NCI-H1694 (cell line): ENCODE measurements around the gene CPSF2.
"Not testable (repeated sequence)": the region's sequence is repeated elsewhere in the genome, so short reads cannot be mapped to it uniquely, and the experiment has no call there.

Experiments used
- DNase-seq: peaks from one replicate; lab custom pipeline; 2025; lab: John Stamatoyannopoulos, UW

CPSF2 gene

GRCh38 chr14:92160619-92161018 lies 38.9 kb downstream of the CPSF2 start:
- DNase-seq, result no peak

GRCh38 chr14:92161521-92161920 lies 39.8 kb downstream of the CPSF2 start:
- no peak for DNase-seq

DNA sequence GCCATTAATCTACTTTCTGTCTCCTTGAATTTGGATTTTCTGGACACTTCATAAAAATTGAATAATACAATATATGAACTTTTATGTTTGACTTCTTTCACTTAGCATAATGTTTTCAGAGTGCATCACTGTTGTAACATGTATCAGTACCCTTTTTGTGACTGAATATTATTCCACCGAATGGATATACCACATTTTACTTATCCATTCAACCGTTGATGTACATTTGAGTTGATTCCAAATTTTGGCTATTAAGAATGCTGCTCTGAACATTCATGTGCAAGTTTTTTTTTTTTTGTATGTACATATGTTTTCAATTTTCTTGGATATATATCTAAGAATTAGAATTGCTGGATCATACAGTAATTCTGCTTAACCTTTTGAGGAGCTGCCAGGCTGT lies 43.2 kb downstream of the CPSF2 start:
- no peak for DNase-seq

DNA sequence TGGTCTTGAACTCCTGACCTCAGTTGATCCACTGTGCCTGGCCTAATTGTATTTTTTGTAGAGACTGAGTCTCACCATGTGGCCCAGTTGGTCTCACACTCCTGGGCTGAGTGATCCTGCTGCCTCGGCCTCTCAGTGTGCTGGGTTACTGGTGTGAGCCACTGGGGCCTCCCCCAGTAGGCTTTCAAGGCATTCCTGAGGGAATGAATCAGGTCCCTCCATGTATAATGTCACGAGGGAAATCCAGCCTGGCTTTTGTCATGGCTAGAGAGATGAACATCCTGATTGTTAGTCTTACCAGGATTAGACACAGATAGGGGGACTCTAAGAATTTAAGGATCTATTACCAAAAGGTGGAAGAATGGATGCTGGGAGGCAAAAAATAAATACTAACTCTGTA lies 51.9 kb downstream of the CPSF2 start:
- DNase-seq, result no peak

DNA sequence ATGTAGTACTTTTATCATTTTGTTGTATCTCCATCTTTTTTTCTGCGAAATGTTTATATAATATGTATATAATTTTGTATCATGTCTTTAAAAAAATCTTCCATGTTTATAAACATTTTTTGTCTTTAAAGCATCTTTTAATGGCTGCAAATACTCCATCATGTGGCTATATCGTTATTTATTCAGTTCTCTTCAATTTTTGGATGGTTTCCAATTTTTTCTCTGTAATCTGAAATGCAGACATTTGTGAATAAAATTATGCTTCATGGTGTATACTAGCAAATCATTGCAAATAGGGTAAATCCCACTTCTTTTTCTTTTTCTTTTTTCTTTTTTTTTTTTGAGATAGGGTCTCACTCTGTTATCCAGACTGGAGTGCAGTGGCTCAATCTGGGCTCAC lies 54.0 kb downstream of the CPSF2 start:
- DNase-seq, result no peak

GRCh38 chr14:92176476-92176875 lies 54.7 kb downstream of the CPSF2 start:
- no peak for DNase-seq

DNA sequence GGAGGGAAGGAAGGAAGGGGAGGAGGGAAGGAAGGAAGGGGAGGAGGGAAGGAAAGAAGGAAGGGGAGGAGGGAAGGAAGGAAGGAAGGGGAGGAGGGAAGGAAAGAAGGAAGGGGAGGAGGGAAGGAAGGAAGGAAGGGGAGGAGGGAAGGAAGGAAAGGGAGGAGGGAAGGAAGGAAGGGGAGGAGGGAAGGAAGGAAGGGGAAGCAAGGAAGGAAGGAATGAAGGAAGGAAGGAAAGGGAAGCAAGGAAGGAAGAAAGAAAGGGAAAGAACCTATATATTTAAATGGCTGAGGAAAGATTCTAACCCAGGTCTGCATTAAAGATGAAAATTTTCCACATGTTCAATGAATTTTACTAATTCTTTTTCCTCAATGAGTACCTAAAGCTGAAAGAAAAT lies 57.4 kb downstream of the CPSF2 start:
- not testable (repeated sequence) for DNase-seq

DNA sequence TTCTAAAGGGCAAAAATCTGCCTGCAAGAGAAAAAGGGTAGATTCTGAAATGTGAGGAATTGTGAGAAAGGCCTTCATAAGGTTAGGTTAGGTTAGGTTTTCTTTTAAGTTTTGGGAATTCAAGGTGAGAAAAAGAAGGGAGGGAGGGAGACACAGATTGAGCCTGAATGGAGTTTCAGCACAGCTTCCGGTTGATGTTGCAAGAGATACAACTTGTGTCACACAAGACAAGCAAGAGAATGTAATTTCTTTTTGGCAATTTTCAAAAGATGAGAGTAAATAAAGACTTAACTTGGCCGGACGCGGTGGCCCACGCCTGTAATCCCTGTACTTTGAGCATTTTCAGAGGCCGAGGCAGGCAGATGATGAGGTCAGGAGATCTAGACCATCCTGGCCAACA lies 63.8 kb downstream of the CPSF2 start:
- DNase-seq, result no peak

- DNase-seq, result not testable (repeated sequence)
These were observed 65.8 kb downstream of the CPSF2 start for GRCh38 chr14:92187616-92188015.

DNA sequence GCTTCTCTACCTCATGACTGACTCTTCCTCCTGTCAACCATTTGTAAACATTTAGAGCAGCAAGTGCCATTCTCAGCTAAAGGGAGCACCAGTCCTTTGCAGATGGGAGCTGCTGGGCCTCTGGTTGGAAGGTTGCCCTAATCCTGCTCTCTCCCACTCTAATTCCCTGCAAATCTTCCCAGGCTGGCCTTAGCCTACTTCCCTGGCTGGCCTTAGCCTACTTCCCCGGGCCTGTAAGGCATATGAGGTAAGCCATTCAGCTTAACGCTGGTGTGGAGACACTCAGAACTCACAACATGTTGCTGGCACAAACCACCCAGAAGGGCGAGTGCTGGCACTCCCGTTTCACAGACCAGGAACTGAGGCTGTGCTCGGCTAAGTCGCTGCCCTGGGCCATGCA lies 69.0 kb downstream of the CPSF2 start:
- no peak for DNase-seq

DNA sequence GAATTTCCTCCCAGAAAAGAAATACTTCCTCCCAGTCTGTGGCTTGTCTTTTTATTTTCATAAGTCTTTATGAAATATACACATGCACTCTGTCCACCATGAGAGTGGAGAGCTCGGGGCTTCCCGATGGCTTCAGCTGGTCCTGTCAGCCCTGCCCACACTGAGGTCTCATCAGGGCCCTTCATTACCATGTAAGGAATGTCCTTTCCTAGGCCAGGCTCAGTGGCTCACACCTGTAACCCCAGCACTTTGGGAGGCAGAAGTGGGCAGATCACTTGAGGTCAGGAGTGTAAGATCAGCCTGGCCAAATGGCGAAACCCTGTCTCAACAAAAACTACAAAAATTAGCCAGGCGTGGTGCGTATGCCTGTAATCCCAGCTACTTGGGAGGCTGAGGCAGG lies 77.0 kb downstream of the CPSF2 start:
- no peak for DNase-seq

DNA sequence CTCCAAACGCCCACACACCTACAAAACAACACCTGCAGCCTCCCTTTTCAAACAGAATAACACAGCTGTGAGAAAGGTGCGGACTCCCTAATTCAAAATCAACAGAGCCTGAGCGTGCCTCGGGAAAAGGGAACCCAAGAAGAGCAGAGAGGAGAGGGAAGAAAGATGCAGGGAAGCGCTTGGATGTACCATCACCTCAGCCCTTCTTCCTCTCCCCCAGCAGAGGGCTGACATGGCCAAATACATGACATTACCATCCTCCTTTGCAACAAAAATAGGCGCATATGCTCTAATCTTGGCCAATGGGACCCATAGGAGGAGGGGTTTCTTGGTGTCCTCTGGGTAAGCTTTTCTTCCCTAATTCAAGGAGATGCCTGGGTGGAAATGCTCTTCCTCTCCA lies 78.0 kb downstream of the CPSF2 start:
- no peak for DNase-seq

DNA sequence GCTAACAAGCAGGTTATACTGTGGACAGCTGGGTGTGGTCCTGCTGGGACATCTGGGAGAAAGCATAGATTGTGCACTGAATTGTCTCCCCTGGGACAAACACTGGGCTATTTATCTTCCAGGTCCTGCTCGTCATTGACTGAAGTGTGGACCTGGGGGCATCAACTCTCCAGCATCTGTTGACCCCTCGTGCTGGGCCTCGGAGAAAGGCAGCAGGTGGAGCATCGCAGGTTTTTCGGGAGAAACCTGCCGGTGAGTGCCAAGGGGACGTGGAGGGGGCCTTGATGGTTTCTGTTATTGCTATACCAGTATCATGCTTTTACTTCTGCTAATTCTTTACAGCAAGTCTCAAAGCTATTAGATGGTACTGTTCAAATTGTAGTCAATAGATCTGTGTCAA lies 81.3 kb downstream of the CPSF2 start:
- DNase-seq, result no peak

GRCh38 chr14:92204792-92205191 lies 83.0 kb downstream of the CPSF2 start:
- no peak for DNase-seq

DNA sequence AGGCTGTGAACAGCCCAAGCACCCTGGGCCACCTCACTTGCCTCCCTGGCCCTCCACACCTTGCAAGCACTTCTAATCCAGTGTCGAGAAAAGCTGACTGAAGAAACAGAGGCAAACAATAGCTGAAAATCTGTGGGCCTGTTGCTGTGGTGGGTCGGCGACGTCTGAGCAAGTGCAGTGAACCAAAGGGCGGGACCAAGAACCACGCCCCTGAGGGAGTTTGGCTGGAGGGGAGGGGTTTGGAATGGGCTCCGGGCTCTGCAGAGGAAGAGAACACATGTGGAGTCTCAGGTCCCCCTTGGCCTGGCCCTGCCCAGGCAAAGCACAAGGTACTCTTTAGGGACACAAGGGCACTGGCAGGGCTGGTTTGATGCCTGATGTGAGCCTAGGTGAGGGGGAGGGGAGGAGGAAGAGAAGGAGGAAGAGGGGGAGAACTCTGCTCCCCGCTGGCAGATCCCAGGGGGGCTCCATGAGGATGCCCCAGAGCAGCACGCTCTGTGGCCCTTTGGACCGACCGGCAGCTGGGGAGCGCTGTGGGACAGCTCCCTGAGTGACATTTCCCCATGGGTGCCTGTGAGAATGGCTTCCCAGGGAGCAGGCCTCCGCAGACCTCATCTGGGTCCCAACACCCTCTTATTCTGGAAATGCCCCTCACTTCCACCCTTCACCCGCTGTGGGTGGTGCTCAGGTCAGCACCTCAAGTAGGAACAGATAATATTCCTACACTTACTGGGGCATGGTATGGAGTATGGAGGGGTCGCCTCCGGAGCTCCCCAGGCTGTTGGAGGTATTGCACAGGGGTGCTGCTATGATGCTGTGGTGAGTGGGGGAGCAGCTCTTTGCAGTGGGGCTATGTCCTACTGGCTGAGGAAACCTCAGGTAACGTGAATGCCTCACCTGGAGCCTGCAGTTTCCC lies 85.5 kb downstream of the CPSF2 start:
- no peak for DNase-seq

GRCh38 chr14:92207928-92208265 lies 86.1 kb downstream of the CPSF2 start:
- DNase-seq, result no peak

DNA sequence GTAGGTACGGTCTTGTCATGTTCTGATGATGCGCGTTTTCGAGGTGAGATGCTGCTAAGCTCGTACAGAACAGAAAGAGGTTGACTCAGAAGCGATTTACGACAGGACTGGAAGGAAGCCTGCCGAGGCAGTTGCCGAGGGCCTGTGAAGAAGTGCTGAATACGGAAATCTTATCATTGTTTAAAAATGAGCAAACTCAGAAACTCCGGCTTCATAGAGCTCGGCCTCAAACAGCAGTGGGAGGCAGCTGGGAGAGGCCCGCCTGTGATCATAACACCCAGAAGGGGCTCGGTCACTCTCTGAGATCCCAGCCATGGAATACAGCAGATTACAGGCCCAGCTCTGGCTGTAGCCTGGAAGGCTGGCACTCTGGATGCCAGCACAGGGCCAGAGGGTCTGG lies 87.4 kb downstream of the CPSF2 start:
- no peak for DNase-seq

DNA sequence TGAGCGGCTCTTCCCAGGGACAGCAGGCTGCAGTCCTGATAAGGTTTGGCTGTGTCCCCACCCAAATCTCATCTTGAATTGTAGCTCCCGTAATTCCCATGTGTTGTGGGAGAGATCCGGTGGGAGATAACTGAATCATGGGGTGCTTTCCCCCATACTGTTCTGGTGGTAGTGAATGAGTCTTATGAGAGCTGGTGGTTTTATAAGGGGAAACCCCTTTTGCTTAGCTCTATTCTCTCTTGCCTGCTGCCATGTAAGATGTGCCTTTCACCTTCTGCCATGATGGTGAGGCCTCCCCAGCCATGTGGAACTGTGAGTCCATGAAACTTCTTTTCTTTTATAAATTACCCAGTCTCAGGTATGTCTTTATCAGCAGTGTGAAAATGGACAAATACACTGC lies 91.4 kb downstream of the CPSF2 start:
- DNase-seq, result not testable (repeated sequence)

- DNase-seq, result no peak
These were observed 93.8 kb downstream of the CPSF2 start for GRCh38 chr14:92215579-92215978.

DNA sequence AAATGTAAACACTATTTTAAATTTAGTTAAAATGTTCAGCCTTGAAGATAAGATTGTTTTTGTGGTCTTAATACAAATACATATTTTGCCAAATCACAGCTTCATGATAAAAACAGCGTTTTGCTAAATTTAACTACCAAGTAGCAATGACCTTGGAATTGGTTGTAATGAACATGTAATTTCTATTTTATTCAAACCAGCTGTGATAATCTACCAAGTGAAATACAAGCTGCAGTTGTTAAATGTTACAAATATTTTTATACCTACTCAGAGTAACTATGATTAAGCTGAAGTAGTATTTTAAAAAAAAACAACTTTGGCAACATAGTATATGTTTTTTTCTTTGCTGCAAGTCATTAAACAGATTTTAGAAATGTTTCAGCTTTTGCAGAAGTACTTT lies 96.2 kb downstream of the CPSF2 start:
- DNase-seq, result no peak
